ENCODE measurements around the gene STK32C.

The STK32C gene

DNA sequence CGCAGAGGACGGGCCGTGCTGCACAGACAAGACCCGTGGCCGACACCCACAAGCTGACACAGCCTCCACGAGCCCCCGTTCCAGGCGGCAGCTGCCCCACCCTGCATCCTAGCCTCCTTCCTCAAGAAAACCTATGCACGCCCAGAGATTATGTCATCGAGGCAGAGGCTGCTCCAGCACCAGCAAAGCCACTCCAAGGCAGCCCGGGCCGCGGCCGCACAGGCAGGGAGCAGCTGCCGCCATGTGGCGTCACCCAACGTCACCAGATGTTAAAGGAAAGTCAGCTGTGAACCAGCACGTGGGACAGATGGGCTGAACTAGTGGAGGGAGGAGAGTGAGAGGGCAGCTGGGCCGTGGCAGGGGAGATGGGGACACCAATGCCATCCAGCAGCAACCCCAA, 59.8 kb downstream of the STK32C start:
- no peak for DNase-seq (ENCODE audit: low read depth)

DNA sequence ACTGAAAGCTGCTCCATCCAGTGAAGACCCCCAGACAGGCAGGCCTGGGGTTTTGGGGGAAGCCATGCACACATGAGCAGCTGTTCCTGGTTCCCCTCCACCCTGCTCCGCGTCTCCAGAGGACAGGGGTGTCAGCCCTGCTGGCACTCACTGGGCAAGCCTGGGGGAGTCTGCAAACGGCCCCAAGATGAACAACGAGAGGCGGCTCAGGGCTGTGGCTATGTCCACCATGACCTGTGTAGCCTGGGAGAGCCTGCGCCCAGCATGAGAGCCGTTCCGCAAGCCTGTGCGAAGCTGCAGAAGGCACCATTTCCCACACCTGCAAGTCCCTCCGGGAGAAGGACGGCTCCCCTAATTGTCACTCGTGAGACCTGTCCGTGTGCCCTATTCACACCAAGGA, 61.5 kb downstream of the STK32C start:
- no peak for DNase-seq (ENCODE audit: low read depth)

DNA sequence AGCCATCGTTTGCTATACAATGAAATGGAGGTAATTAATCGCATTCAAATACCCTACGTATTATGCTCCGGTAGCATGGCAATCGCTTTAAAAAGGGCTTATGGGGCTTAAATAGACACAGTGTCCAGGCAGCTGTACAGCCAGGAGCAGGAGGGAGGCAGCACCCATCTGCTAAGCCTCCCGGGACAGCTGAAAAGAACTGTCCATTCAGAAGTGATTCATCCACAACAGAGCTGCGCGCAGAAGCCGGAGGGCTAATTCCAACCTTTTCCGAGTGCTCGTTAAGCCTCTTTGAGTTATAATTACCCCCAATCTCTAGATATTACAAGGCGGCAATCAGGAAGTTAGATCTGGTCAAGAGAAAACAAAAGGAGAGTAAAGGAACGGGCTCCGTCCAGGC, 62.7 kb downstream of the STK32C start:
- peak; percentile 28 for DNase-seq (ENCODE audit: low read depth)

DNA sequence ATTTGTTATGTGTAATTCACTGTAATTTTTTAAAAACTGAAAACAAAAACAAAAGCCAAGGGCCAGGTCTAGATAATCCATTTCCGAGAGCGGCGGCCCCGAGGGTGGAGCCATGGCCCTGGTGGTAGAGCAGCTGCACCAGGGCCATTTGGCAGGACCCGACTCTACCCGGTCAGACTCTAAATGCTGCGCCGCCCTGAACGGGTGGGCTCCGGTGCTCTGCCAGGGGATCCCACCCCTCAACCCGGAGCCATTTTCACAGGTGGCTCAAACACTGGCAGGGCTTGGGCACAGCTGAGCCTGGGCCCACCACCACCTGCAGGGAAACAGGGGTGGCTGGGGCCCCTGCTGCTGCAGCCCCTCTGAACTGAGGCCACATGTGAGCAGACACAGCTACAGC, 64.1 kb downstream of the STK32C start:
- DNase-seq (ENCODE audit: low read depth), result no peak

DNA sequence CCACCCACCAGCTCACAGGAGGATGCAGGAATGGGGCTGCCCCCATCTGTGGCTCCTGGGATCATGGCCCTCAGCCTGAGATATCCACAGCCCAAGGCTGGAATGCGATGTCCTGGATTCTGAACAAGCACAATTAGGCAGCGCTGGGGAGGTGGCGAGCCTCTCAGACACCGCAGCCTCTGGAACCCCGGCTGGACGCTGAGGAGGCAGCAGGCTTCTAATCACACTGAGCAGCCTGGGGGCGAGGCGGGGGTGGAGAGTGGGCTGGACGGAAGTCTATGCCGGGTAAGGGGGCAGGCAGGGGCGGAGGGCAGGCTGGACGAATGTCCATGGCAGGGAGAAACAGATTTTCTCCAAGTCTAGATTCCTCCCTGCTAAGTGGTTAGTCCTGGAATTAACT, 64.6 kb downstream of the STK32C start:
- no peak for DNase-seq (ENCODE audit: low read depth)

DNA sequence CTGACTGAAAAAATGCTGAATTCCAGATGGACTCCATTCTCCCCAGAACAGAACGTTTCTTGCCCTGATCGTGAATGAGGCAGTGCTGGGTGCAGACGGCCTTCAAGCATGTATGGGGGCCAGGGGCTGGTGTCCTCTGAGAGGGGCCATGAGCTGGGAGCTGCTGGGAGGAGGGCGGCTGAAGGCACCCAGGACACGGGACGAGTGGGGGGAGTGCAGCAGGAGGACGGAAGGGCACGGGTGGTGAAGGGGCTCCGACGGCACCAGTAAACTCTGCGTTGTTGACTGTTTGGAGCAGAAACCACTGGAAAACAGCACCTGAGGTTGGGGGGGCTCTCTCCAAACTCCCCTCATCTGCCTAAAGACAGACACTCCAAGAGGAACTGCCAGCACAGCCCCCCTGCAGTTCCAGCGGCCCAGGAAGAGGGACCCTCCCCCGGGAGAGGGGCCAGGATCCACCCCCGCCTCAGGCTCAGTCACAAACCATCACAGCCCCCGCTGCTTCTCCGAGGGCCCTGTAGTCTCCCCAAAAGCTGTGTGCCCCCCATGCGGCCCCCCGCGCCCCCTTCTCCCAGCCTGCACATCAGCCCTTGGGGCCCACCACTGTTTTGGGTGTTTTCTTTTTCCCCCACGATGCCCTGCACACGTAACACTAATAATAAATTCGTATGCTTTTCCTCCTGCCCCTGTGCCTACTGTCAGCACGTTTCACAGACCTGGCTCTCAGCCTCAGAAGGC, 65.5 kb downstream of the STK32C start:
- DNase-seq (ENCODE audit: low read depth), result no peak

DNA sequence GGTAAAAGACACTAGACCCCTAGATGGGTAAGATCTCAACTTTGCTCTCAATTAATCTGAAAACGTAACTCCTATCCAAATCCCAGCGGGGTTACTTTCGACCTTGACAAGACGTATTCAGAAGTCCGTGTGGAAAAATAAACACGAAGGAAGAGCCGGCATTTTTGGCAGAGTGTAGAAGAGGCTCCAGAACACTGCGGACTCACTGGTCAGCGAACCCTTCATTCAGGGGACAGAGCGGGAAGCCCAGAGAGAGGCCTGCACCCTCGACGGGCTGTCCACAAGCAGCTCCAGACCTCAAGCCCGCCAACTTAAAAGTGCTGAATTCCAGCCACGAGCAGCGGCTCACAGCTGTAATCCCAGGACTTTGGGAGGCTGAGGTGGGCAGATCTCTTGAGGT, 66.3 kb downstream of the STK32C start:
- DNase-seq (ENCODE audit: low read depth), result no peak

DNA sequence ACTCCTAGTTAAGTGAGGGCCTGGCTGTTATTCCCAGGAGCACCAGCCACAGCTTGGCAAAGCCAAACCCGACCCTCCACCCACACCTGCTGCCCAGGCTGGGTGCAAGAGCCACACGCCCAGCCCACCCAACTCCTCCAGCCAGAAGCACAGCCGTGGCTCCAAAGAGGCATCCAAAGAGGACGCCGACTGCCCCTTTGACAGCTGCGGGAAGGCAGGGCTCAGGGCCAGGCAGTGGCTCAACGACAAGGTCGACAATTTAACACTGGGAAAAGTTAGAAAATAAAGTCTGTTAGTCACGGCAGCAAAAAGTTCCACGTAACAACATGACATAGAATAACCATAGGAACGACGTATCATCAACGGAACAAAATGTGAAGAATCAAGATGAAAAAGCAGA, 66.7 kb downstream of the STK32C start:
- DNase-seq (ENCODE audit: low read depth), result no peak

DNA sequence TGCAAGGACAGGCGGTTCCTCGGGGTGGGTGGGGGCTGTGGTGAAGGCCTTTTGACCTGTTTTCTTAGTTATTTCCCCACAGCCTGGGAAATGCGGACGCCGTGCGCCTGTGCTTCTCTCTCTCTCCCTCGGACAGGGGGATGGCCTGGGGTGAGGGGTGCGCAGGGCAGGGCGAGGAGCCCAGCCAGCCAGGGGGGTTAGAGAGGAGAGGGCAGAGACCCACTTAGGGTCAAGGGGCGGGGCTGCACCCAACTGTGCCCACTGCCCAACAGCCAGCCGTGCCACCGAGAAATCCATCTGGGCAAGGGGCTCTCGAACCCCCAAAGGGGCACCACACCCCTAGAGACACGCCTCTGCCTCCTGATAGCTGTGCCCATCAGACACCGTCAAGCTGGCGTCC, 67.2 kb downstream of the STK32C start:
- DNase-seq (ENCODE audit: low read depth), result no peak

DNA sequence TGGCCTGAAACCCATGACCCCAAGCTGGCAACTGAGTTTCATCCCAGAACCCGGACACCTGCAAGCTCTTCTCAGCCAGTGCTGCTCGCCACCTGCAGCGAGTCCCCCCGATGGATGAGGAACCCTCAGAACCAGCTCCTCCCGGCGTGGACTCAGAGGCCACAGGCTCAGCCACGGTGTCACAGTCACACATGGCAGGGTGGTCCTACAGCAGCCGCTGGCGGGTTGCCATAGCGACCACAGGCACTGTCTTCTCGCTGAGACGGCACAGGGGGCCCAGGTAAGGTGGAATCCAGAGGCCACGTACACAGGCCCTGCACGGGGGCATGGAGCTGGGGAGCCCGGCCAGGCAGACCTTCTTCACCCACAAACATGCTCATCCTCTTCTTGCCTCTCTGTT, 67.6 kb downstream of the STK32C start:
- DNase-seq (ENCODE audit: low read depth), result no peak

DNA sequence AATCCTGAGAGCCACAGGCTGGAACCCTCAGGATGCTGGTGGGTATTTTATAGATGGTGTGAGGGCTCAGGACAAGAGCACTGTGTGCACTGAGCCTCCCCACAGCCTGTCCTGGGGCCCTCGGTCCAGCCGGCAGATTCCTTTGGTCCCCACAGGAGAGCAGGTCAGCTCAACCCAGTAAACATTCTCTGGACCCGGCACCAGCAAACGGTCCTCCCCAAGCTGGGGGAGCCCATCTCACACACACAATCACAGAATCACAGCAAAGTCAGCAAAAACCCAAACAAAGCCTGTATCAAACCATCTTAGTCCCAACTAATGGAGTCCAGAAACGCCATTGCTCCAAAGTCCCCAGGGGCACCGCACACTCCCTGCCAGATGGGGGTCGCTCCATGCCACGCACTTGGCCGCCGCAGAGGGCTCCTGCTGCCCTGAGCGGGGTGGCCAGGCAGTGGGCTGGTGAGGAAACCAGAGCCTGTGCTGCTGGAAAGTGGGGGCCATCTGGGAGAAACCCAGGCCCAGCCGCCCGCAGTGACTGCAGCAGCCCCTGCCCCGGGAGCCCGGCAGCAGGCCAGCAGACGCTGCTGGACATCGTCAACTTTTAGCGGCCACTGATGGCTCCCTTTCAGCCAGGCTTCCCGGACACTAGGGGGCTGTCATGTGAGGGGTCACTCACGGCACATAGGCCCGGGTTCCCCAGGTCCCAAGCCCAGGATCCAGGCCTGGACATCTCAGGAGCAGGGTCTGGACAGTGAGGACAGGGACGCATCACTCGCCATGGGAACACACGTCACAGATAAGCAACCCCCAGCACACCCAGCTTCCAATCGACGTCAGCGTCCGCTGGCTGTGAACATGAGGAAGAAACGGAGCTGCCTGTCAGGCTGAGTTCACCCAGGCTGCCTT, 68.4 kb downstream of the STK32C start:
- DNase-seq (ENCODE audit: low read depth), result no peak

DNA sequence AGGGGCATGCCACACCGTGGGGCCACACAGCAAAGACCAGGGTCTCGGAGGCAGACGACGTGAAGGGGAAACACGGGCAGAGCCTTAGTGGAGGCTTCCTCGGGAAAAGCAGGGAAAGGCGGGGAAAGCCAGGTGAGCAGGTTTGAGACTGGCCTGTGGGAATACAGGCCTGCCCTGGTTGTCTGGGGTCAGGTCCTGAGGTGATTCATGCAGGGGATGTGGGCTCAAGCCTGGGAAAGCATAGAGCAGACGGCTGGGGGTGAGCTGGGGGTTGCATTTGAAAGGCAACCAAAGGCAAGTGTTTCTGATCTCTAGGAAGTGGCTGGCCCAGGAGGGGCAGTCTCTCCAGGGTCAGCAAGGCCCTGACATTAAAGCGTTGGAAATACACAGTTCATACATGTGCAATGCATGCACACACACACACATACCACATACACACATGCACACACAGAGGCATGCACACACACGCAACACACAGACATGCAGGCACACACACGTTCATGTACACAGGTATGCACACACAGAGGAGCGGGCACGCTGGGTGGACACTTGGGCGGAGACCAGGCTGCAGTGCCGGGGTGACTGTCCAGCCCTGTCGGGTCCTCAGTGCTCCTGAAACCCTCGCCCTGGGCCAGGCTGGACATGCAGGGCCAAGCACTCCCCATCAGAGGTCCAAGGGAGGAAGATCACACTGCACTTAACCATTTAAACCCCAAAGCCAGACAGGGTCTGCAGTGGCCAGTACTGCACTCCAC, 69.2 kb downstream of the STK32C start:
- no peak for DNase-seq (ENCODE audit: low read depth)

DNA sequence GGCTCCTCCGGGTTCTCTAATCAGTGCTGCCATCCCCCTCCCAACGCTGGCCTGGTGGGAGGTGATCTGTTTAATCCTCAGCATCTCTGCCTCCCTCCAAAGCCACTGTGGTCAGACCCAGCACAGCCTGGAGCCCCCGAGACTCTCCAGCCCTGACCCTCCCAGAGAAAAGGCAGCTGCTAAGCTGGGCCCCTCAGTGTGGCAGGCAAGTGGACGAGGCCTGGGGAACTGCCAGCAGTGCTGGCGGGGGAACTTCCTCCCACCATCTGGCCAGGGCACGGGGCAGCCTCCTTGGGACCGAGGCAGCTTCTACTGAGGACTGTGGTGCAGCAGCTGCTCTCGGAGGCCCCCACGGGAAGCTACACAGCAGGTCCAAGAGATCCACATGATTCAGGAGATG, 69.9 kb downstream of the STK32C start:
- DNase-seq (ENCODE audit: low read depth), result no peak

DNA sequence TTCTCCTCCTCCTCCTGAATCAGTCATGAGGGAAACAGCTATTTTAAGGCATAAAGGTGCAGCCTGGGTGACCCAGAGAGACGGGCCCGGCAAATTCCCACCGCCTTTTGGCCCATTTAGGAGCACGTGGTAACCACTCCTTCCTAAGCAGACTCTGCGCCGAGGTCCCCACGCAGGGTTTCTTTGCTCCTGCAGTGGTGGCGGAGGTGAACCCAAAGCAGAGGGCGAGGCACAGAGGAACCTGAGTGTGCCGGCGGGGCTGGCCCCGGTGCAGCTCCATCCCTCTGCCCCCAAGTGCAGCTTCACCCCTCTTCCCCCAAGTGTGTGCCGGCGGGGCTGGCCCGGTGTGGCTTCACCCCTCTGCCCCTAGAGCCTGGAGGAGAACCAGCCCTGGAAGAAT, 70.4 kb downstream of the STK32C start:
- no peak for DNase-seq (ENCODE audit: low read depth)

DNA sequence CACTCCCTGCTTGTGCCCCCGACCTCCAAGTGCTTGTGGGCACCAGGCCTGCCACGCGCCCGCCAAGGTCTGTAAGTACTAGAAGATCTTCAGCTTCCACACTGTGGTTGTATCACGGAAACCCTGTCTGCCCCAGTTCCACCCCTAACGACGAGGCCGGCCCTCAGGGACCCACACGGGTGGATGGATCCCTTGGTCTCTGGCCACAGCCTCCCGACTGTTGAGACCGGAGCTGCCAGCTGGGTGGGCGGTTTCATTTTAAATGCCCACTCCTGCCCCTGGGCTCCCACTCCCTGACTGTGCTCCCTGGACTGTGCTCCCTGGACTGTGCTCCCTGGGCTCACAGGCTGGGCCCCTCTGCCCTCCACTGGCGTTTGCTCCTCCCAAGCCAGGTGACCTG, 70.9 kb downstream of the STK32C start:
- no peak for DNase-seq (ENCODE audit: low read depth)

DNA sequence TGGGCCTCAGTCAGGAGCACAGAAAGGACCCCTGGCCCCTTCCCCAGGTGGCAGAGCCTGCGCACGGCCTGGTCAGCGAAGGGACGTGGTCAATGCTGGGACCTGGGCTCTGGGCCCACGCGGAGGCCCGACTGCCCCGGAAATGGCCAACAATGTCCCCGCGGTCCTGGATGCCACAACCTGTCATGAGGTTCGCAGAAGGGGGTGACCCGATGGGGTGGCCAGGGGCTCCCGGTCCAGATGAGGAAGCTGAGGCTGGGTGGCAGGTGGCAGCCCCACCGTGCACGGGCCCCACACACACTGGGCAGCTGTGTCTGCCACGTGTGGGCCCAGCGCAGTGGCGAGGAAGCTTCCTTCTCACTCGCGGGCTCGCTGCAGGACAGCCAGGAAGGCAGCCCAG, 71.6 kb downstream of the STK32C start:
- no peak for DNase-seq (ENCODE audit: low read depth)

DNA sequence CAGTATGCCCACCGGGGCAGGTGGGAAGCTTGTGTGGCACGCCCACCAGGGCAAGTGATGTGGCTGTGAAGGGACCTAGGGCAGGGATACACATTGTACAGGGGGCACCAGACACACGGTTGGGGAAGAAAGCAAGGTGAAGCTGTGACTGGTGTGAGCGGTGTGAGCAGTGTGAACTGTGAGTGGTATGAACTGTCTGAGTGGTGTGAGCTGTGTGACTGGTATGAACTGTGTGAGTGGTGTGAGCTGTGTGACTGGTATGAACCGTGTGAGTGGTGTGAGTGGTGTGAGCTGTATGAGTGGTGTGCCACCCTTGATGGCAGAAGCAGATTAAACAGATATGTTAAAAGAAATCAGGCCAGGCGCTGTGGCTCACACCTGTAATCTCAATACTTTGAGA, 72.9 kb downstream of the STK32C start:
- DNase-seq (ENCODE audit: low read depth), result no peak

DNA sequence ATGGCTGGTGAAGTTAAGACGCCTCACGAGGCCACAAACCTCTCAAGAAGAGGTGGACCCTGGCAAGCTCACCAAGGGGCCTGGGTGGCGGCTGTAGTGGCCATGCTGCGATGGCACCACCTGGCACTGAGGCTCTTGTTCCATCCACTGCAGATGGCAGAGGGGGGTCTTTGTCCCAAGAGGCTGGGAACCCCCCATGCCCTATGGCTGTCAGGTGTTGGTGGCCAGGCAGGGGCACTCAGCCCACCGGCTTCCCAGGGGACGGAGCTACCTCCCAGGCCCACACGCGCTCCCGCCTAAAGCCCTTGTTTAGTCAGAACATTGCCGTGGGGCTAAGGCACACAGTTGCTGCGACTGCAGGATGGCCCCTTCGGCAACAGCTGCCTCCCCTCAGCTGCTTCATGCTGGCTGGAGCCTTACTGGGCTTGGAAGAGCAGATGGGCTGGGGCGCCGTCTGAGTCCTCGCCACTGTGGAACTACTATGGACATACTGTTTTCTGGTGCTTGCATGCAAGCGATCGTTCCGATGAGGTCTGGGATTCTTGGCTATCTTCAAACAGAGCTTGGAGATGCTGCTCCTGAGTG, 74.2 kb downstream of the STK32C start:
- DNase-seq (ENCODE audit: low read depth), result no peak

DNA sequence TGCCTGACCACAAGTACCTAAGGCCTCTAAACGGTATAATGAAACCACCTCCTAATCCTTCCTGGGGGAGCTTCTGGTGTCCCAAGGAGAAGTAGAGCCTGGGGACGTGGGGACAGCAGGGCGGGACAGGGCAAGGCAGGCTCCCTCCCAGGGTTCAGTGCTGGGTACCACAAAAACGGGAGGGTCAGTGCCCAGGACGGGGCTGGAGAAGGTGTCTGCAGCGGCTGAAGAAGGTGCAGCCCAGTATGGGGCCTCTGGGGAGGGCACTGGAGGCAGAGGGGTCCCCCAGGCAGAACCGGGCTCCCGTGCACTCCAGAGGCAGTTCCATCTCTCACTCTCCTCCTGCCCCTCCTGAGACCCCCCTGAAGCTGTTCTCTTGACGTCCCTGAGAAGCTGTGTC, 74.8 kb downstream of the STK32C start:
- no peak for DNase-seq (ENCODE audit: low read depth)

DNA sequence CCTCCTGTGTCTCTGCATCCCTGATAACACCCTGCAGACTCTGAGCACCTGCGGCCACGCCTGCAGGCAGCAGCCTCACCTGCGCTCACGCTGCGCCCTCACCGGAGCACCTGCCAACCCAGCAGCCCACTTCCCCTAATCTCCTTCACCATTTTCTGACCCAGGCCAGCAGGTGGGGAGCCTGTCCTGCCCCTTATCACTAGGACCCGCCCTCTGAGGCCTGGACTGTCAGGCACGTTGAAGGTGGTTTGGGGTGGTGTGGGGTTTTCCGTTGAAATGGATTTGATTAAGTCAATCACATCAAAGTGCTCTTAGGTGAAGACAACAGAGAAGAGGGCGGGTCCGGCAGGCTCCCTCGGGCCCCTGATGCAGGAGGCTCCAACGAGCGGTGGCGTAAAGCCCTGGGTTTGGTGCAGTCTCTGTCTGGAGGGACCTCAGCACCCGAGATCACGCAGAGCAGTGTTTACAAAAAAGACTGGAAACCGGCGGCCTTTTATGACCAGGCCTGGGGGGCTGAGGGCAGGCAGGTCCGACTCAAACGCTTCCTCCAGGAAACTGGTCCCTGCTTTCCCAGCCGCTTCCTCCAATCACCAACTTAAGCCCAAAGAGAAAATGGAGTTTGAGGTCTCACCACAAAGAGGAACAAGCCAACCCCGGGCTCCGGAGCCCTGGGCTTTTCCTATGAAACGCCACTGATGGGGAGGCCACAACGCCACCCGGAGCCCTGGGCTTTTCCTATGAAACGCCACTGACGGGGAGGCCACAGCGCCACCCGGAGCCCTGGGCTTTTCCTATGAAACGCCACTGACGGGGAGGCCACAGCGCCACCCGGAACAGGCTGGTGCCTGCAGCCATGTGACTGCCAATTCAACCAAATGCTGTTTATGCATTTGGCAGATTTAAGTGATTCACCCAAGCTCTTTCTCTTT, 75.5 kb downstream of the STK32C start:
- DNase-seq (ENCODE audit: low read depth), result no peak

DNA sequence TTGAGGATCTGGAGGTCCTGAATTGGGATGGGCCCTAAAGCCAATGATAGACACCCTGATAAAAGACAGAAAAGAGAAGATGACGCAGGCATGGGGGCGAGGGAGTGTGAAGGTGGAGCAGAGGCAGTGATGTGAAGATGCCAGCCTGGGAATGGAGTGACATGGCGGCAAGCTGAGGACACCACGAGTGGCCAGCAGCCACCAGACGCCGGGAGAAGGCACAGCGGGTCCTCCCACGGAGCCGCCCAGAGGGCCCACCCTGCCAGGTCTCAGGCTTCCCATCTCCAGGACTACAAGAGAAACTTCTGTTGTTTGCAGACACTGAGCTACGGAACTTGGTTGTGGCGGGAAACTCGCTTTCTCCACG, 76.1 kb downstream of the STK32C start:
- no peak for DNase-seq (ENCODE audit: low read depth)

Data from EH (cell line).